SK-N-SH (cell line): ENCODE data around the gene ULBP2. TPM values are rescaled to one million over a fixed set of nuclear protein-coding genes. Genes with fewer than 3 reads are reported as not detected.

Experiments used
- CTCF ChIA-PET: fragments of 300-600, 350-600 bp; formaldehyde crosslinking; extraction: SDS; loops from one replicate; lab custom pipeline; 2021; lab: Yijun Ruan, JAX
- POLR2A ChIA-PET: fragments of 350-600 bp; sonication (Branson Sonifier 250); formaldehyde crosslinking; extraction: SDS; loops from one replicate; lab custom pipeline; 2020; ENCODE audit warnings: antibody characterized with exemption, inconsistent platforms; lab: Yijun Ruan, JAX
- DNase-seq: peaks from one replicate; pipeline ENCODE4 v3.0.0; 2012
- H2AFZ ChIP-seq: fragments of 200-600 bp; sonication (generic); 2 replicates; pipeline ENCODE4 v1.8.1; 2016; ENCODE audit warnings: antibody characterized with exemption, mild to moderate bottlenecking, low read depth
- H3F3A ChIP-seq: fragments of 200-600 bp; sonication (generic); replicated peaks from 2 replicates; pipeline ENCODE3; 2016; ENCODE audit warnings: antibody characterized with exemption, mild to moderate bottlenecking; ENCODE audit not compliant: insufficient read depth
- H3K27ac ChIP-seq, 2 experiments: fragments of 200-500 bp in 1 of 2; fragments of 200-600 bp in 1 of 2; sonication (Bioruptor generic) in 1 of 2; sonication (generic), shearing (Covaris generic) in 1 of 2; 2 replicates each; pipeline versions ENCODE4 v1.5.1 to v1.6.1; 2014 to 2016; ENCODE audit warnings: low read depth in 2 of 2, inconsistent platforms in 1 of 2, low read length in 1 of 2, mild to moderate bottlenecking in 1 of 2, mixed read lengths in 1 of 2
- H3K27me3 ChIP-seq: fragments of 200-600 bp; sonication (generic), shearing (Covaris generic); 2 replicates; pipeline ENCODE4 v1.6.1; 2016; ENCODE audit warnings: mixed run types; ENCODE audit not compliant: insufficient read depth
- H3K36me3 ChIP-seq, 2 experiments: fragments of 200-500 bp in 1 of 2; fragments of 200-600 bp in 1 of 2; sonication (Bioruptor generic) in 1 of 2; sonication (generic) in 1 of 2; replicated peaks in 1 of 2; 2 replicates each; pipeline versions ENCODE3 to v1.5.1; 2014 to 2016; ENCODE audit warnings: low read length in 1 of 2, mild to moderate bottlenecking in 1 of 2; ENCODE audit not compliant: insufficient read depth in 2 of 2, control insufficient read depth in 1 of 2
- H3K4me1 ChIP-seq, 2 experiments: fragments of 200-500 bp in 1 of 2; fragments of 200-600 bp in 1 of 2; sonication (Bioruptor generic) in 1 of 2; sonication (generic), shearing (Covaris generic) in 1 of 2; 2 replicates each; pipeline versions ENCODE4 v1.5.1 to v1.6.1; 2014 to 2016; ENCODE audit warnings: low read depth in 1 of 2, low read length in 1 of 2, mixed run types in 1 of 2; ENCODE audit not compliant: insufficient read depth in 2 of 2, control insufficient read depth in 1 of 2
- H3K4me2 ChIP-seq: fragments of 200-600 bp; sonication (generic), shearing (Covaris generic); 2 replicates; pipeline ENCODE4 v1.6.1; 2017; ENCODE audit warnings: mixed run types
- H3K4me3 ChIP-seq, 2 experiments: fragments of 200-500 bp in 1 of 2; fragments of 200-600 bp in 1 of 2; sonication (Bioruptor generic) in 1 of 2; sonication (generic), shearing (Covaris generic) in 1 of 2; 2 replicates each; pipeline versions ENCODE4 v1.5.1 to v1.8.1; 2014 to 2016; ENCODE audit warnings: low read depth in 2 of 2, inconsistent platforms in 1 of 2, low read length in 1 of 2, mild to moderate bottlenecking in 1 of 2, mixed read lengths in 1 of 2, moderate library complexity in 1 of 2
- H3K79me2 ChIP-seq: fragments of 200-600 bp; sonication (generic); 2 replicates; pipeline ENCODE4 v1.8.1; 2017; ENCODE audit warnings: mild to moderate bottlenecking; ENCODE audit not compliant: insufficient read depth
- H3K9ac ChIP-seq: fragments of 200-600 bp; sonication (generic); 2 replicates; pipeline ENCODE4 v1.6.1; 2017; ENCODE audit warnings: mixed run types
- H3K9me2 ChIP-seq: fragments of 200-600 bp; sonication (generic); 2 replicates; pipeline ENCODE4 v1.6.1; 2017; ENCODE audit warnings: mixed run types
- H3K9me3 ChIP-seq: fragments of 200-600 bp; sonication (generic); 2 replicates; pipeline ENCODE4 v1.6.1; 2017; ENCODE audit warnings: mixed run types, mild to moderate bottlenecking, moderate library complexity
- H4K20me1 ChIP-seq: fragments of 200-600 bp; sonication (generic); 2 replicates; pipeline ENCODE4 v1.6.1; 2017; ENCODE audit warnings: mild to moderate bottlenecking, mixed run types; ENCODE audit not compliant: insufficient read depth
- CHD2 ChIP-seq: fragments of 150-350 bp; IDR thresholded peaks from 2 replicates; pipeline ENCODE4 v1.6.1; 2018; ENCODE audit warnings: low read length; ENCODE audit not compliant: partially characterized antibody
- ELF1 ChIP-seq: IDR thresholded peaks from 2 replicates; pipeline ENCODE4 v1.4.0; 2012
- FOXM1 ChIP-seq: IDR thresholded peaks from 2 replicates; pipeline ENCODE4 v1.4.0; 2012; ENCODE audit warnings: low read depth, mild to moderate bottlenecking
- JUND ChIP-seq: IDR thresholded peaks from 2 replicates; pipeline ENCODE4 v1.4.0; 2012
- MXI1 ChIP-seq: IDR thresholded peaks from 2 replicates; pipeline ENCODE4 v1.6.1; 2012; ENCODE audit warnings: mild to moderate bottlenecking, low read depth, low read length, improper control_type of control experiment
- PBX3 ChIP-seq: IDR thresholded peaks from 2 replicates; pipeline ENCODE4; 2012
- RXRA ChIP-seq: IDR thresholded peaks from 2 replicates; pipeline ENCODE4 v1.4.0; 2012; ENCODE audit warnings: low read depth, mild to moderate bottlenecking, borderline replicate concordance
- TAF1 ChIP-seq: IDR thresholded peaks from 2 replicates; pipeline ENCODE4 v1.6.1; 2012; ENCODE audit warnings: low read depth, mild to moderate bottlenecking, low read length, moderate library complexity, borderline replicate concordance
- TEAD4 ChIP-seq: IDR thresholded peaks from 2 replicates; pipeline ENCODE4 v1.4.0; 2012; ENCODE audit warnings: mild to moderate bottlenecking, borderline replicate concordance; ENCODE audit not compliant: insufficient read depth
- USF2 ChIP-seq: fragments of 150-350 bp; IDR thresholded peaks from 2 replicates; pipeline ENCODE4 v1.6.1; 2017; ENCODE audit warnings: antibody characterized with exemption, low read length, low read depth, borderline replicate concordance
- WGBS: methylation state at CpG from one replicate; pipeline ENCODE4 v1.1.6; 2017; ENCODE audit warnings: low lambda C conversion rate; 5-methylcytosine and 5-hydroxymethylcytosine counted together
- polyA plus RNA-seq, 3 experiments: library from polyadenylated mRNA; depleted of rRNA; stranded (reverse); fragments of >200 nt; gene quantifications; 2 replicates each; pipeline ENCODE4 v1.2.3, GENCODE V29; 2012

ULBP2 gene
- polyA plus RNA-seq, 1 of the 3 experiments (the other 2 are of a cell fraction): 5.0 TPM

GRCh38 chr6:149915970-149916865, 25.6 kb upstream of the ULBP2 start:
- no peak overlapping the region for H3K9ac ChIP-seq
- no peaks in the 10 kb centered on the region for H3F3A ChIP-seq
- ChIA-PET CTCF (interaction anchor here (0.6 to 1.4 kb wide), 2 partner anchors 10 to 24 kb away, joined by 3 to 4 read pairs; no protein-coding TSS in a partner anchor), POLR2A (no interaction called here)
- no peaks in the 10 kb centered on the region for H3K9me3 ChIP-seq
- no peaks in the 10 kb centered on the region for H4K20me1 ChIP-seq
- no peaks in the 10 kb centered on the region for H3K79me2 ChIP-seq
- H3K36me3 ChIP-seq: no peaks in the 10 kb centered on the region
- TF ChIP-seq USF2 (no peak), PBX3 (no peak), ELF1 (no peak), TEAD4 (no peak), MXI1 (no peak), FOXM1 (no peak), RXRA (no peak)
- H3K27me3 ChIP-seq: no peaks in the 10 kb centered on the region
- no peaks in the 10 kb centered on the region for H3K4me1 ChIP-seq
- H2AFZ ChIP-seq: no peak overlapping the region
- 65% methylated on average over 10 of the region's 10 CpGs for WGBS
- H3K27ac ChIP-seq: no peak overlapping the region
- DNase-seq: no peak
- H3K4me2 ChIP-seq: no peak overlapping the region
- H3K4me3 ChIP-seq: no peak overlapping the region
- no peaks in the 10 kb centered on the region for H3K9me2 ChIP-seq

GRCh38 chr6:149917679-149918078, 24.1 kb upstream of the ULBP2 start:
- 70% methylated on average over 1 of the region's 2 CpGs for WGBS
- H3K27me3 ChIP-seq: no peaks in the 10 kb centered on the region
- DNase-seq: no peak
- H2AFZ ChIP-seq: no peak overlapping the region
- no peak overlapping the region for H3K9ac ChIP-seq
- ChIA-PET POLR2A (no interaction called here), CTCF (interaction anchor here (1.4 kb wide), 2 partner anchors 78 to 84 kb away, joined by 3 read pairs; no protein-coding TSS in a partner anchor)
- H3K27ac ChIP-seq: no peak overlapping the region
- H3K9me2 ChIP-seq: no peaks in the 10 kb centered on the region
- H3K4me1 ChIP-seq: peaks cover 0 to 3% of the 10 kb centered on the region in 2 experiments; a peak in 1 of 4 replicates
- no peaks in the 10 kb centered on the region for H3F3A ChIP-seq
- no peaks in the 10 kb centered on the region for H3K9me3 ChIP-seq
- H3K4me3 ChIP-seq: no peak overlapping the region
- H3K79me2 ChIP-seq: no peaks in the 10 kb centered on the region
- H3K4me2 ChIP-seq: no peak overlapping the region
- TF ChIP-seq CHD2: no peak
- TF ChIP-seq TAF1: no peak
- TF ChIP-seq RXRA: no peak
- TF ChIP-seq USF2: no peak
- no peak for TF ChIP-seq JUND
- no peaks in the 10 kb centered on the region for H4K20me1 ChIP-seq
- no peaks in the 10 kb centered on the region for H3K36me3 ChIP-seq
